ENCODE data around the gene KLK1.

DNA sequence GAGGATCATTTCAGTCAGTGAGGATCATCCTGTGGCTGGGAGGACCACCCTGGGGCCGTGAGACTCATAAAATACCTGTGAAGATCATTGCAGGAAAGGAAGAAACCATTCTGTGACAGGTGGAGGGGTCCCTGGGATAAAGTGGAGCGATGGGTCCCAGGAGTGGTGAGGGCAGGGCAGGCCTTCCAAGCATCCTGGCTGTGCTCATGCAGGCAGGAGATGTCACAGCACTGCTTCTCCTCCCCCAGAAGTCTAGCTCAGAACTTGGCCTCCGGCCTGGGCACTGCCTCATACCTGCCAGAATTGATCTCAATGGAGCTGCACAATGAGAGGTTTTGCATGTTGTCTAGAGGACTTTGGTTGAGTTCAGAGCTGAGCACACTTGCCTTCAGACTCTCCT, 11.1 kb downstream of the KLK1 start:
- no peak for TF ChIP-seq CTCF (conservative IDR thresholded peaks at IDR 0.05)
- no peak for TF ChIP-seq EZH2 (IDR thresholded peaks at IDR 0.05; ENCODE audit: low read depth)
